GM12878 (cell line): ENCODE measurements around the gene N4BP3. TPM values are rescaled to one million over a fixed set of nuclear protein-coding genes. Genes with fewer than 3 reads are reported as not detected.
A peak's percentile ranks its signal among the peaks of the same experiment; 100 is the strongest.

ENCODE experiments used
- CBX5 ChIP-seq: sonication (generic); IDR thresholded peaks from 2 replicates; pipeline ENCODE4 v1.6.1; 2016; ENCODE audit warnings: low read depth, moderate library complexity, mild to moderate bottlenecking, inconsistent platforms
- CHD2 ChIP-seq: IDR thresholded peaks from 2 replicates; pipeline ENCODE4 v1.6.1; 2011; ENCODE audit warnings: low read depth, low read length, improper control_type of control experiment, borderline replicate concordance
- DPF2 ChIP-seq: fragments of 450-650 bp; IDR thresholded peaks from 2 replicates; pipeline ENCODE4 v1.6.1; 2017; ENCODE audit warnings: mild to moderate bottlenecking
- GABPA ChIP-seq: IDR thresholded peaks from 2 replicates; pipeline ENCODE4 v1.6.1; 2014; ENCODE audit warnings: antibody characterized with exemption, low read depth, mild to moderate bottlenecking, inconsistent platforms
- POLR2A ChIP-seq: IDR thresholded peaks from 2 replicates; pipeline ENCODE4 v1.6.1; 2011; ENCODE audit warnings: low read depth, mild to moderate bottlenecking, low read length
- RB1 ChIP-seq: fragments of 450-650 bp; formaldehyde crosslinking; IDR thresholded peaks from 2 replicates; pipeline ENCODE4 v1.6.1; 2017; ENCODE audit warnings: mild to moderate bottlenecking, borderline replicate concordance
- TCF12 ChIP-seq: IDR thresholded peaks from 2 replicates; pipeline ENCODE4 v1.6.1; 2011; ENCODE audit warnings: low read depth, mild to moderate bottlenecking, low read length
- TCF3 ChIP-seq: IDR thresholded peaks from 2 replicates; pipeline ENCODE4 v1.6.1; 2012; ENCODE audit warnings: low read depth, mild to moderate bottlenecking, low read length, borderline replicate concordance; ENCODE audit not compliant: insufficient read depth
- ZNF207 ChIP-seq: fragments of 450-650 bp; IDR thresholded peaks from 2 replicates; pipeline ENCODE4 v1.6.1; 2014; ENCODE audit warnings: antibody characterized with exemption, mild to moderate bottlenecking, borderline replicate concordance
- ZNF217 ChIP-seq: fragments of 450-650 bp; IDR thresholded peaks from 2 replicates; pipeline ENCODE4 v1.6.1; 2017; ENCODE audit warnings: antibody characterized with exemption, mild to moderate bottlenecking
- polyA plus RNA-seq, 11 experiments: library from polyadenylated mRNA; depleted of rRNA in 4 of 11; unstranded in 6 of 11; stranded (reverse) in 5 of 11; fragments of >200 nt; fragmentation: Nextera tagmentation in 4 of 11; fragmentation: Illumina TruSeq in 1 of 11; extraction: Ambion mirVana in 4 of 11; extraction: Trizol in 1 of 11; gene quantifications; 1 replicate in 1 of 11; 2 replicates in 10 of 11; pipeline versions ENCODE4 v1.2.1 to v1.2.3, GENCODE V29; 2011 to 2016; ENCODE audit warnings: inconsistent platforms in 2 of 11, missing spikeins in 2 of 11, low read depth in 1 of 11
- total RNA-seq, 4 experiments: library from RNA; depleted of rRNA in 3 of 4; stranded (reverse); fragments of >200 nt in 3 of 4; fragmentation: Illumina TruSeq in 1 of 4; extraction: Trizol in 1 of 4; gene quantifications; 2 replicates each; pipeline versions ENCODE4 v1.2.1 to v1.2.3, GENCODE V29; 2013 to 2021
- TF ChIP-seq, protein P1 (sequence below): IDR thresholded peaks from 2 replicates; pipeline ENCODE4 v1.6.1; 2011; ENCODE audit warnings: low read depth, mild to moderate bottlenecking, low read length, moderate library complexity, borderline replicate concordance; ENCODE audit errors: extremely low read depth
- TF ChIP-seq, protein P2 (sequence below): fragments of 450-650 bp; IDR thresholded peaks from 2 replicates; pipeline ENCODE4 v1.6.1; 2016; ENCODE audit warnings: mild to moderate bottlenecking
- TF ChIP-seq, protein P3 (sequence below): fragments of 450-650 bp; formaldehyde crosslinking; IDR thresholded peaks from 2 replicates; pipeline ENCODE4 v1.4.0; 2022; ENCODE audit warnings: mild to moderate bottlenecking, moderate library complexity
- TF ChIP-seq, protein P4 (sequence below): fragments of 450-650 bp; IDR thresholded peaks from 2 replicates; pipeline ENCODE4 v1.6.1; 2017; ENCODE audit warnings: mild to moderate bottlenecking, moderate library complexity
- TF ChIP-seq, protein P5 (sequence below): fragments of 150-350 bp; IDR thresholded peaks from 2 replicates; pipeline ENCODE4 v1.6.1; 2016; ENCODE audit warnings: low read depth, low read length

The N4BP3 gene
- total and polyA plus RNA-seq, 10 of the 15 experiments (the other 5 are each of a cell fraction or from before 2014, with no cell fraction given), result 0.06 to 13.0 (median 4.3) TPM

DNA sequence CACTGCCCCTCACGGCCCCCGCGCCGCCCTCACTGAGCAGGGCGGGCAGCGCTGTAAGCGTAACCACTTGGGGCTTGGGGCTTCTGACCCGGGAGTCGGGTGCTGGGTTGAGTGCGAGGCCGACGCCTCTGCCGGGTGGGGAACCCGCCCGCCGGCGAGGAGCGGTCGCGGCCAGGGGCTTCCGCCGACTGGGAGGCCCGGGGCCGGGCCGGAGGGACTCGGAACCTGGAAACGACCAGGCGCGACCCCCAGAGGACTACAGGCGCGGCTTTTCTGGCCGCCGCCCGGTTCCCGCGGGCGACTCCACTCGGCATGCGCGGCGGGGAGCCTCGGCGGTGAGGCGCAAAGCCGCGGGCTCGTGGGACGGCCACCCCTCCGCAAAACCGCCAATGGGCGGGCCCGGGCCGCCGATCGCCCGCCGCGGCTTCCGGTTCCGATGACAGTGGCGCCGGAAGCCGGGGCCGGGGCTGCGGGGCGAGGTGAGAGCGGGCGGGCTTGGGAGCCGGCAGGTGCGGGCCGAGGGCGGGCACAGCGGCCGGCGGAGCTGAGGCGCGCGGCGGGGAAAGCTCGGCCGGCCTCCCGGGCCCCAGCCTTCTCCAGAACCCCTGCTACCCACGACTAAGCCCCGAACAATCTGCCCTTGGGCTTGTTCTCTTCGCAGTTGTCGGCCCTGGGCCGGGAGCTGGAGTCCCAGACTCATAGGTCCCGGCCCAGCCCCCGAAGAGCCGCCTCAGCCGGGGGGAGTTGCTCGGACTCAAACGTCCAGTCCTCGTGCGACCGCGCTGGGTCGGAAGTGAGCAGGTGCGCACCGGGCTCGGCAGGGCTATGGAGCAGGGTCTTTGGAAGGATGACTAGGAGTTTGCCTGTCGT is 17.5 kb downstream of the N4BP3 start, which contains the start of gene RMND5B (continued):
- TF ChIP-seq TCF3 (no peak), DPF2 (peak; percentile 89), POLR2A (peak; percentile 80), TCF12 (peak; percentile 62), CHD2 (no peak; the same call in 1 of the 2 replicates), RB1 (peak; percentile 87; the same call in 1 of the 2 replicates), CBX5 (0 out of 2 replicates have a peak, but pooled peaks have one; percentile 9), ZNF207 (peak; percentile 53; the same call in 1 of the 2 replicates), ZNF217 (peak; percentile 81), GABPA (peak; percentile 72; the same call in 1 of the 2 replicates)
- TF ChIP-seq, protein P1, sequence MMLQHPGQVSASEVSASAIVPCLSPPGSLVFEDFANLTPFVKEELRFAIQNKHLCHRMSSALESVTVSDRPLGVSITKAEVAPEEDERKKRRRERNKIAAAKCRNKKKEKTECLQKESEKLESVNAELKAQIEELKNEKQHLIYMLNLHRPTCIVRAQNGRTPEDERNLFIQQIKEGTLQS, result no peak
- TF ChIP-seq, protein P2, sequence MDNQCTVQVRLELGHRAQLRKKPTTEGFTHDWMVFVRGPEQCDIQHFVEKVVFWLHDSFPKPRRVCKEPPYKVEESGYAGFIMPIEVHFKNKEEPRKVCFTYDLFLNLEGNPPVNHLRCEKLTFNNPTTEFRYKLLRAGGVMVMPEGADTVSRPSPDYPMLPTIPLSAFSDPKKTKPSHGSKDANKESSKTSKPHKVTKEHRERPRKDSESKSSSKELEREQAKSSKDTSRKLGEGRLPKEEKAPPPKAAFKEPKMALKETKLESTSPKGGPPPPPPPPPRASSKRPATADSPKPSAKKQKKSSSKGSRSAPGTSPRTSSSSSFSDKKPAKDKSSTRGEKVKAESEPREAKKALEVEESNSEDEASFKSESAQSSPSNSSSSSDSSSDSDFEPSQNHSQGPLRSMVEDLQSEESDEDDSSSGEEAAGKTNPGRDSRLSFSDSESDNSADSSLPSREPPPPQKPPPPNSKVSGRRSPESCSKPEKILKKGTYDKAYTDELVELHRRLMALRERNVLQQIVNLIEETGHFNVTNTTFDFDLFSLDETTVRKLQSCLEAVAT, result no peak
- TF ChIP-seq, protein P3, sequence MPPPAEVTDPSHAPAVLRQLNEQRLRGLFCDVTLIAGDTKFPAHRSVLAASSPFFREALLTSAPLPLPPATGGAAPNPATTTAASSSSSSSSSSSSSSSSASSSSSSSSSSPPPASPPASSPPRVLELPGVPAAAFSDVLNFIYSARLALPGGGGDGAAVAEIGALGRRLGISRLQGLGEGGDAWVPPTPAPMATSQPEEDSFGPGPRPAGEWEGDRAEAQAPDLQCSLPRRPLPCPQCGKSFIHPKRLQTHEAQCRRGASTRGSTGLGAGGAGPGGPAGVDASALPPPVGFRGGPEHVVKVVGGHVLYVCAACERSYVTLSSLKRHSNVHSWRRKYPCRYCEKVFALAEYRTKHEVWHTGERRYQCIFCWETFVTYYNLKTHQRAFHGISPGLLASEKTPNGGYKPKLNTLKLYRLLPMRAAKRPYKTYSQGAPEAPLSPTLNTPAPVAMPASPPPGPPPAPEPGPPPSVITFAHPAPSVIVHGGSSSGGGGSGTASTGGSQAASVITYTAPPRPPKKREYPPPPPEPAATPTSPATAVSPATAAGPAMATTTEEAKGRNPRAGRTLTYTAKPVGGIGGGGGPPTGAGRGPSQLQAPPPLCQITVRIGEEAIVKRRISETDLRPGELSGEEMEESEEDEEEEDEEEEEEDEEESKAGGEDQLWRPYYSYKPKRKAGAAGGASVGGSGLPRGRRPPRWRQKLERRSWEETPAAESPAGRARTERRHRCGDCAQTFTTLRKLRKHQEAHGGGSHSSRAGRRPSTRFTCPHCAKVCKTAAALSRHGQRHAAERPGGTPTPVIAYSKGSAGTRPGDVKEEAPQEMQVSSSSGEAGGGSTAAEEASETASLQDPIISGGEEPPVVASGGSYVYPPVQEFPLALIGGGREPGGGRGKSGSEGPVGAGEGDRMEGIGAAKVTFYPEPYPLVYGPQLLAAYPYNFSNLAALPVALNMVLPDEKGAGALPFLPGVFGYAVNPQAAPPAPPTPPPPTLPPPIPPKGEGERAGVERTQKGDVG (CRISPR knock-in tag), result no peak
- TF ChIP-seq, protein P4, sequence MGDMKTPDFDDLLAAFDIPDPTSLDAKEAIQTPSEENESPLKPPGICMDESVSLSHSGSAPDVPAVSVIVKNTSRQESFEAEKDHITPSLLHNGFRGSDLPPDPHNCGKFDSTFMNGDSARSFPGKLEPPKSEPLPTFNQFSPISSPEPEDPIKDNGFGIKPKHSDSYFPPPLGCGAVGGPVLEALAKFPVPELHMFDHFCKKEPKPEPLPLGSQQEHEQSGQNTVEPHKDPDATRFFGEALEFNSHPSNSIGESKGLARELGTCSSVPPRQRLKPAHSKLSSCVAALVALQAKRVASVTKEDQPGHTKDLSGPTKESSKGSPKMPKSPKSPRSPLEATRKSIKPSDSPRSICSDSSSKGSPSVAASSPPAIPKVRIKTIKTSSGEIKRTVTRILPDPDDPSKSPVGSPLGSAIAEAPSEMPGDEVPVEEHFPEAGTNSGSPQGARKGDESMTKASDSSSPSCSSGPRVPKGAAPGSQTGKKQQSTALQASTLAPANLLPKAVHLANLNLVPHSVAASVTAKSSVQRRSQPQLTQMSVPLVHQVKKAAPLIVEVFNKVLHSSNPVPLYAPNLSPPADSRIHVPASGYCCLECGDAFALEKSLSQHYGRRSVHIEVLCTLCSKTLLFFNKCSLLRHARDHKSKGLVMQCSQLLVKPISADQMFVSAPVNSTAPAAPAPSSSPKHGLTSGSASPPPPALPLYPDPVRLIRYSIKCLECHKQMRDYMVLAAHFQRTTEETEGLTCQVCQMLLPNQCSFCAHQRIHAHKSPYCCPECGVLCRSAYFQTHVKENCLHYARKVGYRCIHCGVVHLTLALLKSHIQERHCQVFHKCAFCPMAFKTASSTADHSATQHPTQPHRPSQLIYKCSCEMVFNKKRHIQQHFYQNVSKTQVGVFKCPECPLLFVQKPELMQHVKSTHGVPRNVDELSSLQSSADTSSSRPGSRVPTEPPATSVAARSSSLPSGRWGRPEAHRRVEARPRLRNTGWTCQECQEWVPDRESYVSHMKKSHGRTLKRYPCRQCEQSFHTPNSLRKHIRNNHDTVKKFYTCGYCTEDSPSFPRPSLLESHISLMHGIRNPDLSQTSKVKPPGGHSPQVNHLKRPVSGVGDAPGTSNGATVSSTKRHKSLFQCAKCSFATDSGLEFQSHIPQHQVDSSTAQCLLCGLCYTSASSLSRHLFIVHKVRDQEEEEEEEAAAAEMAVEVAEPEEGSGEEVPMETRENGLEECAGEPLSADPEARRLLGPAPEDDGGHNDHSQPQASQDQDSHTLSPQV, result 0 out of 2 replicates have a peak, but pooled peaks have one; percentile 27
- TF ChIP-seq, protein P5, sequence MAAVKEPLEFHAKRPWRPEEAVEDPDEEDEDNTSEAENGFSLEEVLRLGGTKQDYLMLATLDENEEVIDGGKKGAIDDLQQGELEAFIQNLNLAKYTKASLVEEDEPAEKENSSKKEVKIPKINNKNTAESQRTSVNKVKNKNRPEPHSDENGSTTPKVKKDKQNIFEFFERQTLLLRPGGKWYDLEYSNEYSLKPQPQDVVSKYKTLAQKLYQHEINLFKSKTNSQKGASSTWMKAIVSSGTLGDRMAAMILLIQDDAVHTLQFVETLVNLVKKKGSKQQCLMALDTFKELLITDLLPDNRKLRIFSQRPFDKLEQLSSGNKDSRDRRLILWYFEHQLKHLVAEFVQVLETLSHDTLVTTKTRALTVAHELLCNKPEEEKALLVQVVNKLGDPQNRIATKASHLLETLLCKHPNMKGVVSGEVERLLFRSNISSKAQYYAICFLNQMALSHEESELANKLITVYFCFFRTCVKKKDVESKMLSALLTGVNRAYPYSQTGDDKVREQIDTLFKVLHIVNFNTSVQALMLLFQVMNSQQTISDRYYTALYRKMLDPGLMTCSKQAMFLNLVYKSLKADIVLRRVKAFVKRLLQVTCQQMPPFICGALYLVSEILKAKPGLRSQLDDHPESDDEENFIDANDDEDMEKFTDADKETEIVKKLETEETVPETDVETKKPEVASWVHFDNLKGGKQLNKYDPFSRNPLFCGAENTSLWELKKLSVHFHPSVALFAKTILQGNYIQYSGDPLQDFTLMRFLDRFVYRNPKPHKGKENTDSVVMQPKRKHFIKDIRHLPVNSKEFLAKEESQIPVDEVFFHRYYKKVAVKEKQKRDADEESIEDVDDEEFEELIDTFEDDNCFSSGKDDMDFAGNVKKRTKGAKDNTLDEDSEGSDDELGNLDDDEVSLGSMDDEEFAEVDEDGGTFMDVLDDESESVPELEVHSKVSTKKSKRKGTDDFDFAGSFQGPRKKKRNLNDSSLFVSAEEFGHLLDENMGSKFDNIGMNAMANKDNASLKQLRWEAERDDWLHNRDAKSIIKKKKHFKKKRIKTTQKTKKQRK, result no peak
